ENCODE measurements around the gene DNM3.
"Not testable (repeated sequence)": the region's sequence is repeated elsewhere in the genome, so short reads cannot be mapped to it uniquely, and the experiment has no call there.

The DNM3 gene

DNA sequence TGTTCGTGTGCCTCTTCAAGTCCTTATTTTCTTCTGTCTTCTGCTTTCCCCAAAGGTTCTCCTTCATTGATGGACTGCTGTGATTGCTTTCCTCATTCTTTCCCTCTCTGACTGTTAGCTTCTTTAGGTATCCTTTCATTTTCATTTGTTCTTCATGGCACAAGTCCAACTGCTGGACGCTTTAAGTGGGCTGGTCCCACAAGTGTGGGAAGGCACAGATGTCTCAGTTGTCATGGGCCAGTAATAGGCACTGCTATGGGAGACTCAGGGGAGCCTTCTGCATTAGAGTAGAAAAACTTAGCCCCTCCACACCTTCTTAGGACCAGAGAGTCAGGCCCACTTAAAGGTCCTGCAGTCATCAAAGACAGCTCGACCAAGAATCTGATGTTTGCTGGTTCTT lies 456.8 kb downstream of the DNM3 start:
- no peak for DNase-seq

DNA sequence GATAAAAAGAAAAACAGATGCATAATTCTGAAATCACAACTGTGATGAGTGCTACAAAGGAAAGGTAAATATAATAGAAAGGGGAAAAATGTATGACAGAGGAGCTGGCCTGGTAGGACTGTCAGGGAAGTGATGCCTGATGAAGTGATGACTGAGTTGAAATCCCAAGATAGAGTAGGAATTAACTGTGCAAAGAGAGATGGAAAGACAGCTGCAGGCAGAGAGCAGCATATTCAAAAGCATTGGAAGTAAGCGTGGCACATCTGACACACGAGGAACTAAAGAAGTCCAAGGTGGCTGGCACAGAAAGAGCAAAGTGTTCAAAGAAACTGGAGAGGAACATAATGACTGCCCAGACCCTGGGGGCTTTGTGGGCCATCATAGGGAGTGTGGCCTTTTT lies 457.6 kb downstream of the DNM3 start:
- no peak for DNase-seq

DNA sequence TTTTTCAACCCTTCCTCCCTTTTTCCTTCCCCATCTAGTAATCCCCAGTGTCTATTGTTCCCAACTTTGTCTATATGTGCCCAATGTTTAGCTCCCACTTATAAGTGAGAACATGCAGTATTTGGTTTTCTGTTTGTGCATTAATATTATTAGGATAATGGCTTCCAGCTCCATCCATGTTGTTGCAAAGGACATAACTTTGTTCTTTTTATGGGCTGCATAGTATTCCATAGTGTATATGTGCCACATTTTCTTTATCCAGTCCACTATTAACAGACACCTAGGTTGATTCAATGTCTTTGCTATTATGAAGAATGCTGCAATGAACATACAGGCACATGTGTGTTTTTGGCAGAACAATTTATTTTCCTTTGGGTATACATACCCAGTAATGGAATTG lies 458.2 kb downstream of the DNM3 start:
- no peak for DNase-seq

DNA sequence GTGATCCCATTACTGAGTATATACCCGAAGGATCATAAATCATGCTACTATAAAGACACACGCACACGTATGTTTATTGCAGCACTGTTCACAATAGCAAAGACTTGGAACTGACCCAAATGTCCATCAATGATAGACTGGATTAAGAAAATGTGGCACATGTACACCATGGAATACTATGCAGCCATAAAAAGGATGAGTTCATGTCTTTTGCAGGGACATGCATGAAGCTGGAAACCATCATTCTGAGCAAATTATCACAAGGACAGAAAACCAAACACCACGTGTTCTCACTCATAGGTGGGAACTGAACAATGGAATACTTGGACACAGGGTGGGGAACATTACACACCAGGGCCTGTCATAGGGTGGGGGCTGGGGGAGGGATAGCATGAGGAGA lies 466.2 kb downstream of the DNM3 start:
- DNase-seq = not testable (repeated sequence)

DNA sequence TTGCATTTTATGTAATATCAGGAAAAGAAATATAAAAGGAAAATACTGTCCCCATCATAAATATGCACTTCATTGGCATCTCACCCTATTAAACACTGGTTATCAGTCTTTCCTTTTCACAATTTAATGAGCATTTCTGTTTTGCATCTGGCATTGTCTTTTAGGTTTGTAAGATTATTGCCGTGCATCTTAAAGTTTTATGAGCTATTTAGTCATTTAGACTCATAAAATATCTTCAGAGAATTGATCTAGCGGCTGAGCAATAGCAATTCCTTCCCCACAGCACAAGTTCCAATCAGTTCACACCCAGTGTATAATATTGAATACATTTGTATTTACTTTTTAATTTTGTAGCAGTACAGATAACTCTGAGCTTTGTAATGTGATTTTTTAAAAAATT lies 466.8 kb downstream of the DNM3 start:
- no peak for DNase-seq

DNA sequence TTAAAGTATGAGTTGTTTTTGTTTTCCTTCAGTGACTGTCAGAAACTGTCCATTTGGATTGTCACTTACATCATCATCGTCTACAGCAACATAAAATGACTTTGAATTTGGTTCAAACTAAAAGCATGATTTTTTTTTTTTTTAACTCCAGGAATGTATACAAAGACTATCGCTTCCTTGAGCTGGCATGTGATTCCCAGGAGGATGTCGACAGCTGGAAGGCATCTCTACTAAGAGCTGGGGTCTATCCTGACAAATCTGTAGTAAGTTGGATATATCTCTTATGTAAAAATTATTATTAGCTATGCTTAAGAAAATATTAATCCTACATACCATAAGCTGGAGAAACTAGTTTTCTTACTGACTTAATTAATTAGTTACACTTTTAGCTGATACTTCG lies 467.3 kb downstream of the DNM3 start:
- DNase-seq = no peak

DNA sequence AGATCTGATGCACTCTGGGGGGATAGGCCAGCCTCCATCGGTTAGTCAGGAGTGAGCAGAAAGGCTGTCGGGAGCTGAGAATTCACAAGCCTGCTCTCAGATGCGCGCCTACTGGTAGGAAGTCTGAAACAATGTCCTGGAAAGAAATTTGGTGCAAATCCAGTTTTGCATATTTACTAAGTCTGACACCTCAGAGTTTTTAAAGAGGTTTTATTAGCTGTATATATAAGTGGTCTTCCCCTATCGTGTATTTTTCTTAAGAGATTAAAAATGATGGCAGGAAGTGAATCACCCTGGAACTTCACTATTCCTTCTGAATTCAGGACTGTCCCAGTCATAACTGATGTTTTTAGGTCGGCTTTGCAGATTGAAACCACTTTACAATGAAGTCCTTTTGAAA lies 479.4 kb downstream of the DNM3 start:
- no peak for DNase-seq

DNA sequence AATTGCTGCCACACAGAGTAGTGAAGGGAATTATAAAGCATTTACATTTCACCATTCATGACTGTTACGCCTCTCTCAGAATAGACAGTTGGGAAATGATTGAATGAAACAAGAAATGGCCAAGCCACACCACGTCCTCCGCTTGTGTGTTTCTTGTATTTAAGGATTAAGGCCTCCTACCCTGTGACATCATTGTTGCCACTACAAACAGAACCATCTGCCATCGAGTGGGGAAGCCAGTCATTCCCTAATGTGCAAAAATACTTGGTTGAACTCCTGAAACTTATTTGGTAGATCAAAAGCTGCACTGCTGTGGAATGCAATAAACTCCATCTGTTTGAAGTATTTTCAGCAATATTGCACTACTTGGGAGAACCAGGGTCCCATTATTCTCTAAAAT lies 480.2 kb downstream of the DNM3 start:
- no peak for DNase-seq

DNA sequence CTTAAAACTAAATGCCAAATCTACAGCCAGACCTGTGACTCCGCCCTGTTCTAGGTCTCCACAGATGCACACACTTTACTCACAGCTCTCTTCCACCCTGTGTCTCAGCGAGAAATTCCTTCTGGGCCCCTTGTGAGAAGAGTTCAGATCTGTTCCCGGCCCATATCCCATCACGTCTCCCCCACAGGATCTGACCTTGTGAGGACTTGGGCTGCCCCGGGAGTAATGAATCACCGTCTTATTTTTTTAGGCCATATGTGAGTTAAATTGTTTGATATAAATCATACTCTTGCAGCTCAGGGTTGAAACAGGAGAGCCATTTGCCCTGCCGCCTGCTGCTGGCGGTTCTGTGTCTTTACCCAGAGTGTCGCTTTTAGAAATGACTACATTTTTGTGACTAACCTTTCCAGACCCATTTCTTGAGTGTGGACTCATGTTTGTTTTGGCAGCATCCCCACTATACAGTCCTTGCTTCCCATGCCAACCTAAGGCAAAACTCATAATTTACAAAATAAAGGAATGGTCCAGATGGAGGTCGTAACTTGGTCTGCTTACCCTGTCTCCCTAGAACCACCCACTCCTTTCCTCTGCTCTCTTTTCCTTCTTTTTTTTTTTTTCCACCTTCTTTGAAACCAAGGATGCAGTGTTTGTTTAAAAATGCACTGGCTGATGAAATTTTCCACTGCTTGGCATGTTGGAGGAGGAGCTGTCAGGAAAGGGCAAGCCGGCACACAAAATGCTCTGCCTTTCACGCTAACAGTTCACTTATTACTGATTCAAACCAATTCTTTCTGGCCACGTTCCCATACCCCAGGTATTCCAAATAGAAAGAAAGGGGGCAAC lies 481.1 kb downstream of the DNM3 start:
- no peak for DNase-seq

DNA sequence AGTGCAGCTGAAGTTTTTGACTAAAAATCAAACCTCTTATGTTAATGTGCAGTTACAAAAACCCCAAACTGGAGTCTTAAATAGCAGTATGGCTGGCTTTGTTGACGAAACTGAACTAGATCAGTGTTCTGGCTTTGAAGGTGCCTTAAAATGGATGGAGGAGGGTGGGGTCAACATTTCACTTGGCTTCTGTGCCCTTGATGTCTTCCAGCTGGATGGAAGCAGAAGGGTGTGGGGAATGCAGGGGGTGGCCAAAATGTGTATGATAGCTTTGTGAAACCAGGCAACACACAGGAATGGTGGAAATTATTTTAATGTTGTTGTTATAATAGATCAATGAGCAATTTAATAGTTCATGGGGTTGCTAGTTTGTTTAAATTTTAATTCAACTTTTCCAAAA lies 482.4 kb downstream of the DNM3 start:
- no peak for DNase-seq

DNA sequence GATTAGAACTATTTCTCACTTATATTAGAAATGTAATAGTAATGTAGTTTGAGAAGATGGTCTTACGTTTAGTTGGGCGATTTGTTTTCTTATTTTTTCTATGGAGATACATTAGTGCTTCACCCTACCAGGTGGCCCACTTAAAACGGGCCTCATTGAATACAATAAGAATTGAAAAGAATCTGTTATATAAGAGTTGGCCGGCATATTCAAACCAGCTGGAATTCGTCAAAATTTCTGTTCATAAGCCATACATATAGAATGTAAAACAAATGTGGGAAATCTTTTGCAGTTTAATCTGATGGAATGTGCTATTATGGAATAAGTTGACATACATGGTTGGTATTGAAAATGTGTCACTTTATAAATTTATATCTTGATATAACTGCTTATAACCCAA lies 482.8 kb downstream of the DNM3 start:
- no peak for DNase-seq

DNA sequence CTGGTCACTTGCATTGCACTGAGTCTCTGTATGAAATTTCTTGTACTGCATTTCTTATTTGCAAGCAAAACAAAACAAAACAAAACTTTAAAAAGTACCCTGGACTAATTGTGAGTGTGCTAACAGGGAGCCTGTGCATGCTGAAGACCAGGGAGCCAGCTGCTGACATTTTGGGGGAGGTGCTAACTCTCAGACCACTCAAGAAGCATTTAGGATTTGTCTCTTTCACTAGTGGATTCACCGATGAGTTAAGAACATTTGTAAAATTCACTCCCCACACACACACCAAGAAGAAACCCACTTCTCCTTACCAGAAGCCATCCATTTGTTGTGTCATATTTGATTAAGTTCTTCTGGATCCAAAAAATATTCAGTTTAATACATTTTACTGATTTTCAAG lies 483.5 kb downstream of the DNM3 start:
- DNase-seq = no peak

DNA sequence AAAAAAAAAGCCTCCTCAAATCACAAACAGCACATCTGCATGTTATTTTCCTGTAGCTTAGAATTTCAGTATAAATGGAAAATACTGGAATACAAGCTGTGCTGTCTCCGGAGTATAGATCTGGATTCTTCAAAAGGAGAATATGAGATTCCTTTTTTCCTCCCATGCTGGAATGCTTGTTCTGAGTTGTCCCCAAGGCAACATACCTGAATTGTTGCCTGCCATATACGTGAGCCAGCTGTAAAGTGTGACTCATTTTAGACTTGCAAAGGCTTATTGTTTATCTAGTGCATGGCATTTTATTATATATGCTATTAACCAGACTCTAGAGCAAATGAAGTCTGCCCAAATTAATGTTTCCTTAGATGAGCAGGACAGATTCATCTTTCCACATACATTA lies 484.2 kb downstream of the DNM3 start:
- DNase-seq = no peak

DNA sequence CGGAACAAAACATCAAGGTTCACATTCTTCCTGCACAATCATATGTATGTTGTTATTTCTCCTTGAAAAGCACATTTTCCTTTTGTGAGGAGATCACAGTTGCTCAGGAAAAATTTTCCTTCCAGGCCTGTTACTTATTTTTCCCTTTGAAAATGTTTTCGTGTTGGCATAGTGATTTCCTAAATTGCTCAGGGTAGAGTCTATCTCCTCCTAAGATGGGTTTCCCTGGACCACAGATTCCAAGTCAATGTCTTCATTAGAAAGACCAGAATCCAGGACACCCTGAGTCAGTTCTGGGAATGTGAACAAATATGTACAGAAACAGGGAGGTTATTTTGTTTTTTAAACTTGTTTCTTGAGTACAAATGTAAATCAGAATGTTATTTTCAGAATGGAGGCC lies 484.8 kb downstream of the DNM3 start:
- DNase-seq = no peak

DNA sequence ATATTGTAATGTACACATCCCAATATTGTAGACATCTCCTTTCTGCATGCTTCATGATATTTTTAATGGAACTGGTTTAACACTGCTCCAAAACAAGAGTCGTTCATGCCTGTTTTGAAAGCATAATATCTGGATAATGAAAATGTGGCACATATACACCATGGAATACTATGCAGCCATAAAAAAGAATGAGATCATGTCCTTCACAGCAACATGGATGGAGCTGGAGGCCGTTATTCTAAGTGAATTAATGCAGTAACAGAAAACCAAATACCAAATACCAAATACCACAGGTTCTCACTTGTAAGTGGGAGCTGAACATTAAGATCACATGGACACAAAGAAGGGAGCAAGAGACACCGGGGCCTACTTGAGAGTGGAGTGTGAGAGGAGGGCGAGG lies 487.0 kb downstream of the DNM3 start:
- no peak for DNase-seq

DNA sequence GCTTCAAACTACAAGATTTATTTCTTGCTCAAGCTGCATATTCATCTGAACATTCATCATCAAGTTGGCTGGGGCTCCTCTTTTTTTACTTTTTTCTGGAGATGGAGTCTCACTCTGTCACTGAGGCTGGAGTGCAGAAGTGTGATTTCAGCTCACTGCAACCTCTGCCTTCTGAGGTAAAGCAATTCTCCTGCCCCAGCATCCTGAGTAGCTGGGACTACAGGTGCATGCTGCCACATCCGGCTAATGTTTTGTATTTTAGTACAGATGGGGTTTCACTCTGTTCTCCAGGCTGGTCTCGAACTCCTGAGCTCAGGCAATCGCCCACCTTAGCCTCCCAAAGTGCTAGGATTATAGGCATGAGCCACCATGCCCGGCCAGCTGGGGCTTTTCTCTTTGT lies 490.9 kb downstream of the DNM3 start:
- no peak for DNase-seq

DNA sequence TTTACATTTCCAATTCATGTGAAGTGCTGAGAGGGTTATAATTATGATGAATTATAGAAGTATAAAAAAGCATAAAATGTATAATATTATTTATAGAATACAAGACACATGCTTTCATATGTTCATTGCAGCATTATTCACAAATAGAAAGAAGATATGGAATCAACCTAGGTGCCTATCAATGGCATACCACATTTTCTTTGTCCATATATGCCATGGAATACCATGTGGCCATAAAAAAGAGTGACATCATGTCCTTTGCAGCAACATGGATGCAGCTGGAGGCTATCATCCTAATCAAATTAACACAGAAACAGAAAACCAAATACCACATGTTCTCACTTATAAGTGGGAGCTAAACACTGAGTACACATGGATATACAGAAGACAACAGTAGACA lies 494.1 kb downstream of the DNM3 start:
- DNase-seq = no peak

DNA sequence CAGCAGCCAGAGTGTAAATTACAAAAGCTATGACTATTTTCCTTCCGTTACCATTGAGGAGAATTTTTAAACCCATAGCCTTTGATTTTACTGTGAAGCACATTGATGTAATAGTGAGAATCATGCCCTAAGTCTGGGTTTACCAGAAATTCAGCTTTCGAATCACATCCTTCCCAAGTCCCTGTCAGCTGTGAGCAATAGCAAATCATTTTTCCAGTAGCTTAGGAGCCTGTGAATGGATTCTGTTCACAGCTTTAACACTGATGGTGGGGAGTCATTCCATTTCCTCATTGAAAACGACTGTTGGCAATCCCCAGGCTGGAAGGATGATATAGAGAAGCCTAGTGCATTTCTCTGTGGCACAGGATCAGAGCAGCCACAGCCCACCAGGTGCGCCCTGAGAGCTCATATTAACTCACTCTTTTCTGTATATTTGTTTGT lies 497.0 kb downstream of the DNM3 start:
- DNase-seq = no peak

DNA sequence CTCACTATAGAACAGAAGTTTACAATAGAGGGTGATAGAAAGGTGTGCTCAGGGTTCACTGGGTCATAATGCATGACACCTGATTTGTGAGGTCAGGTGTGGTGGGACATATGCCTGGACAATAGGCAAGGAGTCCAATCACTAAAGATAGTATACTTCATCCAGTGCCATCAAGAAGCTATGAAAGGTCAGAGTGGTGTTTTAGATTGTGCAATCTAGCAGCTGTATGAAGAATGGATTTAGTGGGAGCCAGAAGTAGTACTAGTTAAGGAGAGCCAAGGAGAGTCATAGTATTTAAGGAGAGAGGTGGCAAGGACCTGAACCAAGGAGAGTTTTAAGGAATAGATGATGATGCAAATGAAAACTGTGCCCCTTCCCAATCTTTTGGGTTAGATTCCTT lies 498.5 kb downstream of the DNM3 start:
- DNase-seq = no peak

DNA sequence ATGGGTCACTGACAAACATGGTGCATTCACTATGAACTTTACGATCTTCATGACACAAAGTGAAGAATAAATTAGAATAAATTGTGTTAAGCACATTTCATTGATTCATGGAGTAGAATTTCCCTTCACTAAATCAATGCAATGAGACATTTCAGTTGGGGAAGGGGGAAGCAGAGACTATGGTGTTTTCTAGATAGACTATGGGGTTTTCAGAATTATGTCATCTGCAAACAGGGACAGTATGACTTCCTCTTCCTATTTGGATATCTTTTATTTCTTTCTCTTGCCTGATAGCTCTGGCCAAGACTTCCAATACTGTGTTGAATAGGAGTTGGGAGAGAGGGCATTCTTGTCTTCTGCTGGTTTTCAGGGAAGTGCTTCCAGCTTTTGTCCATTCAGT lies 499.2 kb downstream of the DNM3 start:
- DNase-seq = no peak

DNA sequence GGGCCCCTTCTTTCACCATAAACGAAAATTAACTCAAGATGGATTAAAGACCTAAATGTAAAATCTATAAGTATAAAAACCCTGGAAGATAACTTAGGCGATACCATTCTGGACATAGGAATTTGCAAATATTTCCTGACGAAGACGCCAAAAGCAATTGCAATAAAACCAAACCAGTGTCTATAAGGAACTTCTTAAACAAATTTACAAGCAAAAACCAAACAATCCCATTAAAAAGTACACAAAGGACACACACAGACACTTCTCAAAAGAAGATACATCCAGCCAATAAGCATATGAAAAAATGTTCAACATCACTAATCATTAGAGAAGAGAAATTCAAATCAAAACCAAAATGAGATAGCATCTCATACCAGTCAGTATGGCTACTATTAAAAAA lies 500.4 kb downstream of the DNM3 start:
- DNase-seq = no peak

DNA sequence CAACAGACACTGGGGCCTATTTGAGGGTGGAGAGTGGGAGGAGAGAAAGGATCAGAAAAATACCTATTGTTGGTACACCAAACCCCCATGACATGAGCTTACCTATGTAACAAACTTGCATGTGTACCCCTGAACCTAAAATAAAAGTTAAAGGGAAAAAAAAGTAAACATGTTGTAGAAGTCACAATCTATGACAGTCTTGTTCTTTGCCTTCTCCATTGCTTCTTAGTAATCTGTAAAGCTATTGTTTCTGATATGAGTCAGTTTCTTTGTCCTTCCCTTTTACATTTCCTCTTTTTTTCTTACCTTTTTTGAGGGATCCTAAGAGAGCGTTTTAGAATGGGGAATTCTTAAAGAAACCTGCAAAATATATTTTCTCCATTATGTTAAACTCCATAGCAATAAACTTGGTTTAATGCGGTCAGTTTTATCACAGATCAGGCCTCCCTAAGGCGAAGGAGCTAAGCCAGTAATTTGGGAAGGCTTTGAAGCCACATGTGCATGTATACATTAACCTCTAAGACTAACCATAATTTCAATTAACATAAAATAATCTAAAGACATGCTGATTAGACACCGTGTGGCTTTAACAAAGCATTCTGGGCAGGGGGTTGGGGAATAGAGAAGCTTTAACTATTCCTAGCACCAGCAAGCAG lies 501.4 kb downstream of the DNM3 start:
- DNase-seq = no peak

DNA sequence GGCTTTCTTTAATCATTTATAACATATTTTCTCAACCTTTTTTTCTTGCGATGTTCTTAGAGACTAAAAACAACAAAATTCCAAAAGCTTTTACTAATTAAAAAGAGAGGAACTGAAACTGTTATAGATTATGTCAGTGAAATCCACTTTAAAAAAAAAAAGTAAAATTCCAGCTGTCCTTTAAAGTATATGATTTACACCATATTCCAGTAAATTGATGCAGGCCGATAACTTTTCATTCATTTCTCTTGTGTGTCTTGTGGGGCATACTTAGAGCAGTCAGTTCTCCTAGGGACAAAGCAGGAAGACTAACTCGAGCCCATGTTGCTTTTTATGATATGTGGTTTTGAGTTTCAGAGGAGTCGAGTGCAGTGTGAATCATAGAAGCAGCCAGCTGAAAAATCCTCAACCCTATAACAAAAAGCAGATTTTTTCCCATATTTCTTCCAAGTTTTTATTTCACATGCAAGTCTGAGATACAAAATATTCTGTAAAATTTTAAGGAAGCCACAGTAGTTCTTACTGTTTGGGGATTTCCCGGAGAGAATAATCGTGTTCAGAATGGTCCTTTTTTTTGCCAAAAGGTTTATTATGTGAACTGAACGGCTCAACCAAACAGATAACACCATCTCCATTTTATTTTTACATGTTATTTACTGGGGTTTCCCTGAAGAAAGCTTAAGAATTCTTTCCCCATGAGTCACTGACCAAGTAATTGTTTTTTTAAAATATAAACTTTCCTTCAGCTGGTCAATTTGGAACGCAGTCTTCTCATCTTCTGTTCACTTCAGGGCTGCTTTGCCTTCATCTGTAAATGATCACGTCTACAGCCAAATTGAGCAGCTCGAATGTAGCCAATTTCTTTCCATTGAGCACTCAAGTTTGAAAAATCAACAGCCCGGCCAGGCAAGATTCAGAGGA lies 502.2 kb downstream of the DNM3 start:
- no peak for DNase-seq

DNA sequence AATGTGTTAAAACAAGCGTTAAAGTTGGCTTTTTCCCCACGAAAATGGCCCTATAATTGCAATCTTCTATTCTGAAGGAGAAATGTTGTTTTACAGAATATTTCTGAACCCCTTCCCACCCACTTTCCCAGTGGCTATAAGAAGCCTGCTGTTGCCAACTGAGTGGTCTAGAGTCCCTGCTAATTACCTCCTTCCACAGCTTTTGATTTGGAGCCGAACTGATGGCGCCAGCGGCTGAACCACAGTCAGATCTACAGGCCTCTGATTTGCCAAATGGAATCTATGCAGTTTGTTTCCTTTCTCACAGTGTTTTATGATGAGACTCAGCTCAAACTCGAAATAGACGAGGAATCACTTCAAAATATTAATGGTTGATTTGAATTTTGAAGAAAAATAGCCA lies 503.1 kb downstream of the DNM3 start:
- no peak for DNase-seq

Data from NCI-H1930 (cell line).